Keratinocyte (primary cell): ENCODE measurements around the gene IFT74. TPM values are rescaled to one million over a fixed set of nuclear protein-coding genes. Genes with fewer than 3 reads are reported as not detected.

Source experiments
- DNase-seq: peaks from one replicate; pipeline ENCODE4 v3.0.0-alpha.2; 2011; ENCODE audit warnings: low read depth, missing footprints, low spot score
- FAIRE-seq: peaks from 2 replicates; lab custom pipeline; 2011; peaks lifted over from hg19 to GRCh38; lab: Jason Lieb, UNC
- H2AFZ ChIP-seq: 2 replicates; pipeline ENCODE4 v1.6.0; 2012; ENCODE audit warnings: low read length, control low read depth, inconsistent platforms; ENCODE audit not compliant: control insufficient read depth
- H3K27ac ChIP-seq: 2 replicates; pipeline ENCODE4 v1.5.1; 2011; ENCODE audit warnings: low read length; ENCODE audit not compliant: control insufficient read depth, insufficient read depth
- H3K27me3 ChIP-seq: 3 replicates; pipeline ENCODE4 v1.6.0; 2011; ENCODE audit warnings: low read length; ENCODE audit not compliant: control insufficient read depth, insufficient read depth; ENCODE audit errors: extremely low read depth
- H3K36me3 ChIP-seq, 2 experiments: 2 replicates in 1 of 2; 3 replicates in 1 of 2; pipeline ENCODE4 v1.5.1; 2011; ENCODE audit warnings: low read length in 2 of 2, mild to moderate bottlenecking in 1 of 2; ENCODE audit not compliant: control insufficient read depth in 2 of 2, insufficient read depth in 2 of 2; ENCODE audit errors: extremely low read depth in 1 of 2
- H3K4me1 ChIP-seq: 3 replicates; pipeline ENCODE4 v1.5.1; 2011; ENCODE audit warnings: low read length; ENCODE audit not compliant: control insufficient read depth, insufficient read depth; ENCODE audit errors: extremely low read depth
- H3K4me2 ChIP-seq: 3 replicates; pipeline ENCODE4 v1.6.0; 2011; ENCODE audit warnings: low read depth, low read length; ENCODE audit not compliant: control insufficient read depth, insufficient read depth; ENCODE audit errors: extremely low read depth
- H3K4me3 ChIP-seq, 3 experiments: fragments of 200-600 bp in 1 of 3; sonication (generic) in 1 of 3; 2 replicates in 2 of 3; 3 replicates in 1 of 3; pipeline ENCODE4 v1.5.1; 2011 to 2016; ENCODE audit warnings: low read length in 3 of 3, mild to moderate bottlenecking in 3 of 3, control low read depth in 2 of 3, inconsistent platforms in 1 of 3, low read depth in 1 of 3, mixed read lengths in 1 of 3, mixed run types in 1 of 3, moderate library complexity in 1 of 3; ENCODE audit not compliant: control insufficient read depth in 2 of 3, insufficient read depth in 2 of 3; ENCODE audit errors: extremely low read depth in 1 of 3
- H3K79me2 ChIP-seq: 2 replicates; pipeline ENCODE4 v1.6.0; 2012; ENCODE audit warnings: low read length; ENCODE audit not compliant: control insufficient read depth, insufficient read depth
- H3K9ac ChIP-seq: 3 replicates; pipeline ENCODE4 v1.6.0; 2011; ENCODE audit warnings: low read length; ENCODE audit not compliant: control insufficient read depth, insufficient read depth; ENCODE audit errors: extremely low read depth
- H3K9me1 ChIP-seq: 3 replicates; pipeline ENCODE4 v1.6.0; 2011; ENCODE audit warnings: low read length; ENCODE audit not compliant: control insufficient read depth, insufficient read depth; ENCODE audit errors: extremely low read depth
- H3K9me3 ChIP-seq: 2 replicates; pipeline ENCODE4 v1.5.1; 2012; ENCODE audit warnings: low read depth, low read length; ENCODE audit not compliant: control insufficient read depth
- H4K20me1 ChIP-seq: 3 replicates; pipeline ENCODE4 v1.6.0; 2011; ENCODE audit warnings: low read length; ENCODE audit not compliant: control insufficient read depth, insufficient read depth; ENCODE audit errors: extremely low read depth
- CTCF ChIP-seq, 3 experiments: IDR thresholded peaks in 1 of 3; conservative IDR thresholded peaks in 1 of 3; optimal IDR thresholded peaks in 1 of 3; 2 replicates in 2 of 3; 3 replicates in 1 of 3; pipeline versions ENCODE3 to v1.5.1; 2011; ENCODE audit warnings: low read length in 3 of 3, mild to moderate bottlenecking in 3 of 3, moderate library complexity in 2 of 3, control low read depth in 1 of 3, inconsistent platforms in 1 of 3; ENCODE audit not compliant: insufficient read depth in 2 of 3; ENCODE audit errors: extremely low read depth in 1 of 3
- EZH2 ChIP-seq: IDR thresholded peaks from one replicate; pipeline ENCODE4 v1.6.1; 2012; ENCODE audit warnings: inconsistent platforms, mild to moderate bottlenecking, low read length, moderate library complexity
- dilution Hi-C: fragments of 300-500 bp; cut with MboI; formaldehyde crosslinking; loops from one replicate; pipeline ENCODE4 v1.7.0; 2020; ENCODE audit warnings: low sequenced_read_pairs; ENCODE audit not compliant: extremely low pct_ligation_motif_present
- polyA plus RNA-seq, 5 experiments: library from polyadenylated mRNA; depleted of rRNA in 3 of 5; stranded (reverse) in 3 of 5; stranded (forward) in 1 of 5; unstranded in 1 of 5; fragments of >200 nt; gene quantifications; 1 replicate in 1 of 5; 2 replicates in 3 of 5; 3 replicates in 1 of 5; pipeline versions ENCODE4 v1.2.1 to v1.2.3, GENCODE V29; 2011 to 2012; ENCODE audit warnings: missing spikeins in 2 of 5, low read depth in 1 of 5, low replicate concordance in 1 of 5

Gene IFT74
- polyA plus RNA-seq, 1 donor (not counting 4 experiments of a cell fraction or from before 2014, with no cell fraction given) = 12.9 TPM

DNA sequence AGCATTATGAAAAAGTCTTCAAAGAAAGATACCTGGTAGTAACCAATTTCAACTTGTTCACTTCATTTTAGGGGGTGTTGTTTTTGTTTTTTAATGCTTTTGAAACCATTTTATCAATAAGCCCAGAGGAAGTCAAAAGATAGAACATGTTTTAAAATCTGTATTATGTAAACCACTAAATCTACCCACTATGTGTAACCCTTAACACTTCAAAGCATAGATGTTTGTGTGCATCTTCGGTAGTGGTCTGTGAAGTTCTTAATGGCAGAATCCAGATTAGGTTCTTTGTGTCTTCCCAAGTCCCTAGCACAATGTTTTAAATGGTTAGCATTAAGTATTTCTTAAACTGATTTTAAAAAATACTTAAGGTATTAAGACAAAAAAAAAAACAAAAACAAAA, 15.4 kb upstream of the IFT74 start:
- TF ChIP-seq CTCF (optimal IDR thresholded peaks at IDR 0.05 in 1 of 3, IDR thresholded peaks at IDR 0.05 in 1 of 3, conservative IDR thresholded peaks at IDR 0.05 in 1 of 3; ENCODE audit: extremely low read depth in 1 of 3, insufficient read depth in 2 of 3, low read length in 3 of 3) (no peak), EZH2 (no peak)
- H4K20me1 ChIP-seq = no peaks in the 10 kb centered on the region
- dilution Hi-C loops = no loop called here
- no peak overlapping the region for H3K9ac ChIP-seq
- no peaks in the 10 kb centered on the region for H3K9me3 ChIP-seq
- H3K4me3 ChIP-seq = no peak overlapping the region
- peaks cover 0 to 3% of the 10 kb centered on the region in 2 experiments for H3K36me3 ChIP-seq
- H2AFZ ChIP-seq = no peak overlapping the region
- H3K9me1 ChIP-seq = no peaks in the 10 kb centered on the region
- peaks cover 99% of the 10 kb centered on the region for H3K79me2 ChIP-seq
- peaks cover 8% of the 10 kb centered on the region for H3K4me1 ChIP-seq
- no peak for FAIRE-seq
- no peak overlapping the region for H3K4me2 ChIP-seq
- H3K27me3 ChIP-seq = no peaks in the 10 kb centered on the region
- no peak for DNase-seq
- H3K27ac ChIP-seq = no peak overlapping the region

GRCh38 chr9:26945591-26945990, 10.6 kb upstream of the IFT74 start:
- peak overlapping the region; percentile 99 for H3K4me2 ChIP-seq
- H3K9me1 ChIP-seq = no peaks in the 10 kb centered on the region
- dilution Hi-C loops = no loop called here
- DNase-seq (no peak), FAIRE-seq (no peak)
- H3K36me3 ChIP-seq = peaks cover 0 to 3% of the 10 kb centered on the region in 2 experiments
- no peaks in the 10 kb centered on the region for H4K20me1 ChIP-seq
- peak overlapping the region; percentile 99 for H3K9ac ChIP-seq
- peaks cover 19% of the 10 kb centered on the region for H3K4me1 ChIP-seq
- H3K9me3 ChIP-seq = no peaks in the 10 kb centered on the region
- peak overlapping the region; percentile 83 to 86 (median 85) for H3K4me3 ChIP-seq
- H3K79me2 ChIP-seq = peaks cover 64% of the 10 kb centered on the region
- no peak for TF ChIP-seq CTCF (optimal IDR thresholded peaks at IDR 0.05 in 1 of 3, IDR thresholded peaks at IDR 0.05 in 1 of 3, conservative IDR thresholded peaks at IDR 0.05 in 1 of 3; ENCODE audit: extremely low read depth in 1 of 3, insufficient read depth in 2 of 3, low read length in 3 of 3)
- TF ChIP-seq EZH2 = no peak
- H3K27ac ChIP-seq = peak overlapping the region; percentile 99
- H3K27me3 ChIP-seq = no peaks in the 10 kb centered on the region
- no peak overlapping the region for H2AFZ ChIP-seq
